Ovary (tissue), 9 donors: ENCODE measurements around the gene MME. TPM values are rescaled to one million over a fixed set of nuclear protein-coding genes. Genes with fewer than 3 reads are reported as not detected.

Source experiments
- DNase-seq, 5 donors: peaks; one replicate each; pipeline ENCODE4 v3.0.0-alpha.2; 2019 to 2020
- H3K27ac ChIP-seq, 2 donors: fragments of 200-600 bp; one replicate each; pipeline versions ENCODE4 v1.5.1 to v1.8.0; 2019 to 2022
- H3K27me3 ChIP-seq: fragments of 200-600 bp; one replicate; pipeline ENCODE4 v1.8.0; 2022
- H3K36me3 ChIP-seq: fragments of 200-600 bp; sonication (generic); one replicate; pipeline ENCODE4 v1.5.1; 2019
- H3K4me1 ChIP-seq: one replicate; pipeline ENCODE4 v1.8.1; 2013; ENCODE audit warnings: mild to moderate bottlenecking, moderate library complexity; ENCODE audit not compliant: insufficient read depth
- H3K4me3 ChIP-seq: fragments of 200-600 bp; sonication (generic); one replicate; pipeline ENCODE4 v1.5.1; 2017
- H3K9me3 ChIP-seq, 2 donors: fragments of 200-600 bp in 1 of 2; sonication (generic) in 1 of 2; one replicate each; pipeline versions ENCODE4 v1.5.1 to v1.8.1; 2013 to 2019; ENCODE audit warnings: mild to moderate bottlenecking in 1 of 2, moderate library complexity in 1 of 2
- CTCF ChIP-seq, 3 donors: fragments of 450-650 bp in 2 of 3; fragments of 200-600 bp in 1 of 3; IDR thresholded peaks; one replicate each; pipeline versions ENCODE4 v1.5.1 to v1.8.0; 2016 to 2022; ENCODE audit warnings: antibody characterized with exemption in 3 of 3, mild to moderate bottlenecking in 1 of 3
- EP300 ChIP-seq: sonication (generic); formaldehyde crosslinking; IDR thresholded peaks from one replicate; pipeline ENCODE4 v1.6.1; 2017; ENCODE audit warnings: antibody characterized with exemption
- POLR2A ChIP-seq: fragments of 450-650 bp; IDR thresholded peaks from one replicate; pipeline ENCODE4 v1.6.1; 2017; ENCODE audit warnings: antibody characterized with exemption, mild to moderate bottlenecking, moderate library complexity
- WGBS, 3 donors: extraction: QIAGEN DNeasy Blood & Tissue Kit in 1 of 3; methylation state at CpG; one replicate each; pipeline versions ENCODE4 v1.1.5 to v1.1.7; 2013 to 2017; 5-methylcytosine and 5-hydroxymethylcytosine counted together
- intact Hi-C, 4 donors: fragments of 100-400 bp; cut with DNase I; formaldehyde crosslinking; loops; one replicate each; pipeline versions ENCODE4 v1.11.0 to v1.15.1; 2022 to 2023
- polyA plus RNA-seq, 2 donors: library from polyadenylated mRNA; stranded (reverse); fragments of 200-250 nt in 1 of 2; fragments of 350-450 nt in 1 of 2; fragmentation: Illumina TruSeq in 1 of 2; extraction: RNeasy Lipid Tissue Mini Kit (QIAGEN cat#74804) in 1 of 2; gene quantifications; one replicate each; pipeline ENCODE4 v1.2.3, GENCODE V29; 2013 to 2014
- total RNA-seq, 7 donors: library from RNA; depleted of rRNA in 2 of 7; stranded (reverse); fragments of >200 nt in 2 of 7; fragmentation: NEBNext Ultra II Directional in 3 of 7; extraction: Animal tissue kit (Norgen Biotek cat#: 25700) in 3 of 7; gene quantifications; one replicate each; pipeline versions ENCODE4 v1.1.0 to v1.2.4, GENCODE V29; 2016 to 2023
- donor health status: DM: no; HTN: no; CAD: no; lungs with moderate emphysema.
- donor health status: DM: no; HTN: no; CAD: no.
- donor health status: Bipolar disorder and iron deficiency.
- donor health status: DM: yes; HTN: yes; CAD: no.
- donor health status: DM: no; HTN: no; CAD: no.
- donor health status: DM: yes; HTN: yes; CAD: no.

The MME gene
- total and polyA plus RNA-seq, 9 donors = 0.56 to 3.1 (median 1.5) TPM

GRCh38 chr3:155233213-155233612, 153.1 kb downstream of the MME start:
- no peaks in the 10 kb centered on the region for H3K9me3 ChIP-seq
- H3K4me3 ChIP-seq = no peak overlapping the region
- no peaks in the 10 kb centered on the region for H3K4me1 ChIP-seq
- intact Hi-C loops = no loop called here
- no peak for TF ChIP-seq POLR2A
- no peak for TF ChIP-seq EP300
- TF ChIP-seq CTCF (IDR thresholded peaks at IDR 0.05) = no peak
- H3K27me3 ChIP-seq = no peaks in the 10 kb centered on the region
- no peak overlapping the region for H3K27ac ChIP-seq
- H3K36me3 ChIP-seq = no peaks in the 10 kb centered on the region
- WGBS, 3 donors = 11 to 19% (median 16%) methylated on average over 2 of the region's 2 CpGs
- DNase-seq = peak; percentile 8 to 45 (median 18)

Other genes with a start within 250 kb of the MME start
- gene STRIT1, start 213.4 kb downstream of the MME start, total RNA-seq = not detected
- not detected for gene STRIT1, start 213.4 kb downstream of the MME start, polyA plus RNA-seq